PFSK-1 (cell line): ENCODE data around the gene KCP.

ENCODE experiments used
- FOXP2 ChIP-seq: optimal IDR thresholded peaks from 2 replicates; pipeline ENCODE3; 2011; ENCODE audit warnings: borderline replicate concordance, control low read depth, inconsistent platforms; ENCODE audit not compliant: insufficient read depth; ENCODE audit errors: extremely low read length, extremely low read depth
- POLR2AphosphoS5 ChIP-seq: IDR thresholded peaks from 2 replicates; pipeline ENCODE4 v1.6.1; 2012; ENCODE audit warnings: low read depth, mild to moderate bottlenecking, control low read depth, low read length, moderate library complexity
- SIN3A ChIP-seq: IDR thresholded peaks from 2 replicates; pipeline ENCODE4 v1.6.1; 2012; ENCODE audit warnings: mild to moderate bottlenecking, low read length, moderate library complexity, borderline replicate concordance; ENCODE audit not compliant: insufficient read depth
- TAF1 ChIP-seq: IDR thresholded peaks from 2 replicates; pipeline ENCODE4 v1.6.1; 2012; ENCODE audit warnings: low read length, control low read depth, borderline replicate concordance; ENCODE audit not compliant: insufficient read depth
- TF ChIP-seq, protein P1 (sequence below), 2 experiments: IDR thresholded peaks; 2 replicates each; pipeline versions ENCODE4 v1.6.1 to v1.8.0; 2011 to 2012; ENCODE audit warnings: low read depth in 2 of 2, low read length in 2 of 2, control low read depth in 1 of 2, inconsistent platforms in 1 of 2, mild to moderate bottlenecking in 1 of 2, moderate library complexity in 1 of 2; ENCODE audit not compliant: insufficient read depth in 1 of 2

KCP gene

DNA sequence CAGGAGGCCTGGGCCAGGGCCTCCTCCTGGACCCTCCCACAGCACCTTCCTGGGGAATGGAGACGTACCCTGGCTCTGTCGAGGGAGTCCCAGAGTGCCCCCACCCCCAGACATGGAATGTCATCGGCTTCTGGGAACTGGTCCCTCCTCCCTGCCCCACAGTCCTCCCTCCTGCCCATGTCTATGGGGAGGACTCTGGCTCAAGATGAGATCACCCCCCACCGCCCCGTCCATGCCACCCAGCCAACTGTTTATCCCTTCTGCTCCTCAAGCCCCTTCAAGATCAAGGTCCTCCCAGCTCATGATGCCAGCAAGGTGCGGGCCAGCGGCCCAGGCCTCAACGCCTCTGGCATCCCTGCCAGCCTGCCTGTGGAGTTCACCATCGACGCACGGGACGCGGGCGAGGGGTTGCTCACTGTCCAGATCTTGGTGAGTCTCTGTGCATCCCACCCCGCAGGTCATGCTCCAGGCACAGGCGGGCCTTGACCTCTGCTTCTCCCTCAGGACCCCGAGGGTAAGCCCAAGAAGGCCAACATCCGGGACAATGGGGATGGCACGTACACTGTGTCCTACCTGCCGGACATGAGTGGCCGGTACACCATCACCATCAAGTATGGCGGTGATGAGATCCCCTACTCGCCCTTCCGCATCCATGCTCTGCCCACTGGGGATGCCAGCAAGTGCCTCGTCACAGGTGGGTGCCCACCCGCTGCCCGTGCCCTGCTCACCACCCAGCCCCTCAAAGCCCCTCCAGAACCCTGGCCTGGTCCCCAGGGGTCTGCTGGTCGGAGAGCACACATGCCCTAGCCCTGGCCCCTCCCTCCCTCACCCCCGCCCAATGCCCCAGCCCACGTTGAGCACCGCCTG is 62.0 kb downstream of the KCP start:
- TF ChIP-seq TAF1 (no peak), FOXP2 (no peak), POLR2AphosphoS5 (no peak), SIN3A (no peak)
- TF ChIP-seq, protein P1, sequence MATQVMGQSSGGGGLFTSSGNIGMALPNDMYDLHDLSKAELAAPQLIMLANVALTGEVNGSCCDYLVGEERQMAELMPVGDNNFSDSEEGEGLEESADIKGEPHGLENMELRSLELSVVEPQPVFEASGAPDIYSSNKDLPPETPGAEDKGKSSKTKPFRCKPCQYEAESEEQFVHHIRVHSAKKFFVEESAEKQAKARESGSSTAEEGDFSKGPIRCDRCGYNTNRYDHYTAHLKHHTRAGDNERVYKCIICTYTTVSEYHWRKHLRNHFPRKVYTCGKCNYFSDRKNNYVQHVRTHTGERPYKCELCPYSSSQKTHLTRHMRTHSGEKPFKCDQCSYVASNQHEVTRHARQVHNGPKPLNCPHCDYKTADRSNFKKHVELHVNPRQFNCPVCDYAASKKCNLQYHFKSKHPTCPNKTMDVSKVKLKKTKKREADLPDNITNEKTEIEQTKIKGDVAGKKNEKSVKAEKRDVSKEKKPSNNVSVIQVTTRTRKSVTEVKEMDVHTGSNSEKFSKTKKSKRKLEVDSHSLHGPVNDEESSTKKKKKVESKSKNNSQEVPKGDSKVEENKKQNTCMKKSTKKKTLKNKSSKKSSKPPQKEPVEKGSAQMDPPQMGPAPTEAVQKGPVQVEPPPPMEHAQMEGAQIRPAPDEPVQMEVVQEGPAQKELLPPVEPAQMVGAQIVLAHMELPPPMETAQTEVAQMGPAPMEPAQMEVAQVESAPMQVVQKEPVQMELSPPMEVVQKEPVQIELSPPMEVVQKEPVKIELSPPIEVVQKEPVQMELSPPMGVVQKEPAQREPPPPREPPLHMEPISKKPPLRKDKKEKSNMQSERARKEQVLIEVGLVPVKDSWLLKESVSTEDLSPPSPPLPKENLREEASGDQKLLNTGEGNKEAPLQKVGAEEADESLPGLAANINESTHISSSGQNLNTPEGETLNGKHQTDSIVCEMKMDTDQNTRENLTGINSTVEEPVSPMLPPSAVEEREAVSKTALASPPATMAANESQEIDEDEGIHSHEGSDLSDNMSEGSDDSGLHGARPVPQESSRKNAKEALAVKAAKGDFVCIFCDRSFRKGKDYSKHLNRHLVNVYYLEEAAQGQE (IDR thresholded peaks at IDR 0.05; ENCODE audit: insufficient read depth in 1 of 2, low read depth in 2 of 2, low read length in 2 of 2) = no peak

DNA sequence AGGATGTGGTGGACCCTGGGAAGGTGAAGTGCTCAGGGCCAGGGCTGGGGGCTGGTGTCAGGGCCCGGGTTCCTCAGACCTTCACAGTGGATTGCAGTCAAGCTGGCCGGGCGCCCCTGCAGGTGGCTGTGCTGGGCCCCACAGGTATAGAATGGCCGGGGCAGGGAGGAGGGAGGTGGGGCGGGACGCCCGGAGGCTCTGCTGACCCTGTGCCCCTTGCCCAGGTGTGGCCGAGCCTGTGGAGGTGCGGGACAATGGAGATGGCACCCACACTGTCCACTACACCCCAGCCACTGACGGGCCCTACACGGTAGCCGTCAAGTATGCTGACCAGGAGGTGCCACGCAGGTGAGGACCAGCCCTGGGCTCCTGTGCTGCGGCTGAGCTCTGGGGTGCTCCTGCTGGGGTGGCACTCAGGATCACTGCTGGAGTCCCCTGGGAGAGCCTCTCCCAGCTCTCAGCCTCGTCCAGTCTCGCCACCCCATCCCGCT is 62.7 kb downstream of the KCP start:
- TF ChIP-seq, protein P1 (IDR thresholded peaks at IDR 0.05; ENCODE audit: insufficient read depth in 1 of 2, low read depth in 2 of 2, low read length in 2 of 2) = no peak
- TF ChIP-seq FOXP2 (no peak), SIN3A (no peak)

DNA sequence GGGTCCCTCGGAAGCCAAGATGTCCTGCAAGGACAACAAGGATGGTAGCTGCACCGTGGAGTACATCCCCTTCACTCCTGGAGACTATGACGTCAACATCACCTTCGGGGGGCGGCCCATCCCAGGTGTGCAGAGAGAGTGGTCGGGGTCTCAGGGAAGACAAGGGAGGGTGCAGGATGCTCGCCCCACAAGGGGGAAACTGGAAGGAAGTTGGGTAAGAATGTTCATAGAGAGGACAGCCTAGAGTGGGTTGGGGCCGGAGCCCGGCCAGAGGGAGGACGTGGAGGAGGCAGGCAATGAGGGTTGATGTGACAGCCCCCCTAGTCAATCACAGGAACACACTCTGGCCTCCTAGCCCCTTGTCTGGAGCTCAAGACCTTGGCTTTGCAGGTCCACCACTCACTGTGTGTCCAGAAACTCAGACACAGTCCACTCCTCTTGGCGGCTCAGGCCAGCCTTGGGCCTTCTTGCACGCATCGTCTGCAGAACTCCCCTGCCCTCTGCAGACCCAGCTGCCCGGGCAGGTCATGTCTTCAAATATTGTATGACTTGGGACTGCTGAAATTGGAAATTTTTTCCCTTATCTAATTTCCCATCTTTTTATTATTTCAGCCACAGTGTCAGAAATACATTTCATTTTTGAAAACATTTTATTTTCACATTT is 63.6 kb downstream of the KCP start:
- TF ChIP-seq, protein P1 (IDR thresholded peaks at IDR 0.05; ENCODE audit: insufficient read depth in 1 of 2, low read depth in 2 of 2, low read length in 2 of 2) = no peak
- TF ChIP-seq SIN3A (no peak), POLR2AphosphoS5 (no peak), TAF1 (no peak), FOXP2 (no peak)

- TF ChIP-seq POLR2AphosphoS5 = 0 out of 2 replicates have a peak, but pooled peaks have one; percentile 15
- TF ChIP-seq SIN3A = no peak
Observed at GRCh38 chr7:128845987-128846386, 64.5 kb downstream of the KCP start.

DNA sequence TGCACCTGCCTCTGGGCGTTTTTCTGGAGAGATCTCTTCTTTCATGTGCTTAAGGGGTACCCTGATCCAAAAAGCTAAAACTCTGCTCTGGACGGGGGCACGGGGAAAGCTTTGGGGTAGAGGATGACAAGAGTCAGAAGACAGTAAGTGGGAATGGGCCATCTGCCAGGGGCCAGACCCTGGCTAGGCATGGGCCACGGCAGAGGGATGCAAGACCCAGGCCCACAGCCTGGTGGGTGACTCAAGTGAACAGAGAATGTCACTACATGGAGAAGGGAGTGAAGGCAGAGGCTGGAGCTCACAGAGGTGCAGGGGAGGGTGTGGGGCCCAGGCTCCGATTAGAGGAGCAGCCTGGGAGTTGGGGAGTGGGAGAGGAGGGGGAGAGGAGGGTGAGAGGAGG is 65.0 kb downstream of the KCP start:
- TF ChIP-seq, protein P1 (IDR thresholded peaks at IDR 0.05; ENCODE audit: insufficient read depth in 1 of 2, low read depth in 2 of 2, low read length in 2 of 2) = no peak
- TF ChIP-seq FOXP2 (no peak), SIN3A (no peak), TAF1 (no peak), POLR2AphosphoS5 (no peak)
